CD4-positive, alpha-beta T cell (primary cell): Measurements from ENCODE around the gene ABTB1. TPM values are rescaled to one million over a fixed set of nuclear protein-coding genes. Genes with fewer than 3 reads are reported as not detected.

Source experiments
- ATAC-seq: fragments of 200-7000 bp; cut with Tn5 transposase; one replicate; pipeline ENCODE4 v1.10.0; 2022; ENCODE audit warnings: mild to moderate bottlenecking; ENCODE audit not compliant: poor library complexity
- CTCF ChIA-PET: fragments of 350-600 bp; sonication (Branson Sonifier 250); formaldehyde crosslinking; loops from one replicate; lab custom pipeline; 2021; ENCODE audit warnings: antibody characterized with exemption, inconsistent platforms; lab: Charles Lee
- POLR2A ChIA-PET: fragments of 350-600 bp; sonication (Branson Sonifier 250); formaldehyde crosslinking; loops from one replicate; lab custom pipeline; 2021; ENCODE audit warnings: antibody characterized with exemption, inconsistent platforms; lab: Charles Lee
- DNase-seq, 14 experiments: peaks; one replicate each; pipeline ENCODE4 v3.0.0-alpha.2; 2013 to 2020; ENCODE audit warnings: mixed read lengths in 2 of 14
- H3K27ac ChIP-seq, 2 donors: one replicate each; pipeline versions ENCODE4 v1.5.1 to v1.7.0; 2013; ENCODE audit warnings: low read length in 2 of 2, low read depth in 1 of 2, mild to moderate bottlenecking in 1 of 2
- H3K27me3 ChIP-seq, 2 experiments: 1 replicate in 1 of 2; 2 replicates in 1 of 2; pipeline versions ENCODE4 v1.6.1 to v1.7.0; 2013; ENCODE audit warnings: low read length in 2 of 2, control low read depth in 1 of 2, mild to moderate bottlenecking in 1 of 2, moderate library complexity in 1 of 2; ENCODE audit not compliant: insufficient read depth in 2 of 2, control insufficient read depth in 1 of 2
- H3K36me3 ChIP-seq: one replicate; pipeline ENCODE4 v1.6.1; 2013; ENCODE audit warnings: low read length, control low read depth; ENCODE audit not compliant: insufficient read depth
- H3K4me1 ChIP-seq: one replicate; pipeline ENCODE4 v1.6.1; 2013; ENCODE audit warnings: low read length, control low read depth; ENCODE audit not compliant: insufficient read depth
- H3K4me3 ChIP-seq: one replicate; pipeline ENCODE4 v1.5.1; 2013; ENCODE audit warnings: mild to moderate bottlenecking, low read length, moderate library complexity
- H3K9me3 ChIP-seq, 2 experiments: 1 replicate in 1 of 2; 2 replicates in 1 of 2; pipeline versions ENCODE4 v1.6.1 to v1.7.0; 2013; ENCODE audit warnings: low read length in 2 of 2, mild to moderate bottlenecking in 2 of 2, control low read depth in 1 of 2, moderate library complexity in 1 of 2; ENCODE audit not compliant: control insufficient read depth in 1 of 2, insufficient read depth in 1 of 2
- H3K27ac Mint-ChIP-seq: one replicate; pipeline ENCODE4 v1.8.0; 2020; ENCODE audit warnings: mixed read lengths
- H3K27me3 Mint-ChIP-seq: one replicate; pipeline ENCODE4 v1.8.0; 2021; ENCODE audit warnings: mixed read lengths
- H3K36me3 Mint-ChIP-seq: one replicate; pipeline ENCODE4 v1.8.0; 2021; ENCODE audit warnings: low read depth, mixed read lengths
- H3K4me1 Mint-ChIP-seq: one replicate; pipeline ENCODE4 v1.8.0; 2021; ENCODE audit warnings: low read depth, mixed read lengths
- H3K4me3 Mint-ChIP-seq: one replicate; pipeline ENCODE4 v1.8.0; 2020; ENCODE audit warnings: mild to moderate bottlenecking, mixed read lengths
- H3K9me3 Mint-ChIP-seq: one replicate; pipeline ENCODE4 v1.8.0; 2020; ENCODE audit warnings: mixed read lengths
- intact Hi-C, 2 experiments: fragments of 100-400 bp; cut with DNase I in 1 of 2; cut with micrococcal nuclease in 1 of 2; formaldehyde crosslinking; loops; one replicate each; pipeline versions ENCODE4 v1.15.1 to v1.9.0; 2023 to 2025; cut with DNase I, micrococcal nuclease
- total RNA-seq, 174 experiments: library from RNA in 2 of 174; stranded (reverse) in 2 of 174; gene quantifications; one replicate each; pipeline ENCODE4 v1.2.3 and lab custom pipeline; 2021 to 2026
- TF ChIP-seq, protein P1 (sequence below): fragments of 200-600 bp; IDR thresholded peaks from one replicate; pipeline ENCODE4 v1.8.0; 2022; ENCODE audit warnings: antibody characterized with exemption, mild to moderate bottlenecking

Gene ABTB1
- total RNA-seq, 2 experiments from 2014 or later: 116 to 118 TPM

DNA sequence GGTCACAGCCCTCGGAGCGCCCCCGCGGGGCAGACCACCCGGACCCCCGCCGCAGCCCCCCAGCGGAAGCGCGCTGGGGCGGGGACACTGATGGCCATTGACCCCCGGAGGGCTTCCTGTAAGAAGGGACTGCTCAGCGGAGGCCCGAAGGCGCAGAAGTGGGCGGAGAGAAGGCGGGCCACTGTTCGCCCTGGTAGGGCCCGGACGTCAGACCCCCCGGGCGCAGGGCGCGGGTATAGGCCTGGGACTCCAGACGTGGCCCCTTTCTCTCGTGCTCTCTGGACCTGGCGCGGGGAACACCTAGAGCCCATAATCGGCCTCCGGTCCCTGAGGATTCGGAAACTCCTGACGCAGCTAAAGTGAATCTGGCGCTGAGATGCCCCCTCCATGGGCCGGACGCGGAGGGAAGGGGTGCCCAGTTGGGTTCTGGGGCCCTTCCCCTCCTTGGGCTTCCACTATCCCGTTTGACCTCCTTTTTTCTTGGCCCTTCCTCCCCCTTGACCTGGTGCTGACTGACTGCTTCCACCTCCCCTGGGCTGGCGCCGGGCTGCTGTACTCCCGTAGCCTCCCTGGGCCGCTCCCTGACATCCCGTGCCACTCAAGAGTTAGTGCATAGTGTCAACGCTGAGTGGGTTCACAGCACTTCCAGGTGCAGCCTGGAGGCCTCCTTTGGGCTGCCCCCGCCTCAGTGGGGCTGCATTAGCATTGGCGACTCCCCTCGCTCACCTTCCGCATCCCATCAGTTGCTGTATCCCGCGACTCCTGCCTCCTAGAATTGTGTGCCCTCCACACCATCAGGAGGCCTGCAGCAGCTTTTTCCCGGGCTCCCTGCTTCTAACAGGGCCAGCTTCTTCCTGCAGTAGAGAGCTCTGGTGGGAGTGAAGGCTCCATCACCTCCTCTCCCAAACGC lies 694 bp downstream of the ABTB1 start:
- Mint-ChIP-seq H3K27ac (peak overlapping the region; percentile 98), H3K4me1 (peaks cover 41% of the 10 kb centered on the region), H3K36me3 (peaks cover 33% of the 10 kb centered on the region), H3K4me3 (peak overlapping the region; percentile 94), H3K27me3 (no peaks in the 10 kb centered on the region), H3K9me3 (no peaks in the 10 kb centered on the region)
- CTCF ChIA-PET: no interaction called here
- POLR2A ChIA-PET: interaction anchor here (0.8 to 3.2 kb wide), 10 partner anchors 8 to 1589 kb away, joined by 3 to 23 read pairs (median 5); partner anchors contain the start of genes MCM2, SLC41A3 and TPRA1
- no peaks in the 10 kb centered on the region for H3K27me3 ChIP-seq
- DNase-seq (peak in 11 of 14 experiments; percentile 38 to 76 (median 53)), ATAC-seq (peak; percentile 50)
- H3K4me3 ChIP-seq: peak overlapping the region; percentile 73
- peaks cover 35% of the 10 kb centered on the region for H3K4me1 ChIP-seq
- intact Hi-C loops: loop anchor here (2.0 to 10.0 kb wide), 16 partner anchors 45 to 1756 kb away; partner anchors contain the start of genes TPRA1 (in 2 of the 2), EEFSEC (in 1 of the 2), KLF15 (in 1 of the 2) and MCM2 (in 1 of the 2)
- no peaks in the 10 kb centered on the region for H3K9me3 ChIP-seq
- H3K36me3 ChIP-seq: peaks cover 24% of the 10 kb centered on the region
- TF ChIP-seq, protein P1, sequence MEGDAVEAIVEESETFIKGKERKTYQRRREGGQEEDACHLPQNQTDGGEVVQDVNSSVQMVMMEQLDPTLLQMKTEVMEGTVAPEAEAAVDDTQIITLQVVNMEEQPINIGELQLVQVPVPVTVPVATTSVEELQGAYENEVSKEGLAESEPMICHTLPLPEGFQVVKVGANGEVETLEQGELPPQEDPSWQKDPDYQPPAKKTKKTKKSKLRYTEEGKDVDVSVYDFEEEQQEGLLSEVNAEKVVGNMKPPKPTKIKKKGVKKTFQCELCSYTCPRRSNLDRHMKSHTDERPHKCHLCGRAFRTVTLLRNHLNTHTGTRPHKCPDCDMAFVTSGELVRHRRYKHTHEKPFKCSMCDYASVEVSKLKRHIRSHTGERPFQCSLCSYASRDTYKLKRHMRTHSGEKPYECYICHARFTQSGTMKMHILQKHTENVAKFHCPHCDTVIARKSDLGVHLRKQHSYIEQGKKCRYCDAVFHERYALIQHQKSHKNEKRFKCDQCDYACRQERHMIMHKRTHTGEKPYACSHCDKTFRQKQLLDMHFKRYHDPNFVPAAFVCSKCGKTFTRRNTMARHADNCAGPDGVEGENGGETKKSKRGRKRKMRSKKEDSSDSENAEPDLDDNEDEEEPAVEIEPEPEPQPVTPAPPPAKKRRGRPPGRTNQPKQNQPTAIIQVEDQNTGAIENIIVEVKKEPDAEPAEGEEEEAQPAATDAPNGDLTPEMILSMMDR: no peak
- peak overlapping the region; percentile 47 to 61 for H3K27ac ChIP-seq

DNA sequence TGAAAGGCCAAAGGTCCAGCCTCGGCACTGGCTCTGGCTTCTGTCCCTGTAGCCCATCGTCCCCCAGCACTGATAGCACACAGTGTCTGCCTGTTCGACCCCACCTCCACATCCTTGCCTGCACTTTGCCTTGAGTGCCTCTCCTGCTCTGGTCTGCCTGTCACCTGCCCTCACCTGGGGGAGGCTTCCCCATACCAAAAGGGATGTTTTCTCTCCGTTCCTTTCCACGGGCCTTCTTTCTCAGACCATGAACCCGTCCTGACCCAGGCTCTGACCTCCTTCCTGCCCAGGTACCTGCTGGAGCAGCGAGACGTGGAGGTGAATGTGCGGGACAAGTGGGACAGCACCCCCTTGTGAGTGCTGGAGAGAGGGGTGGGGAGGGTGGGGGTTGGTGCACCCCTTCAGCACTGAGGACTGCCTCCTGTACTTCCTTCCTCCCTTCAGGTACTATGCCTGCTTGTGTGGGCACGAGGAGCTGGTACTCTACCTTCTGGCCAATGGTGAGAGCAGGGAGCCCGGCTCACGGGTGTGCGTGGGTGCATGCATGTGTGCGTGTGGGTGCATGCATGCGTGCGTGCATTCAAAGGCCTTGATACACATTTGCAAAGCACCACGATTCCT lies 1.5 kb downstream of the ABTB1 start:
- Histone ChIP-seq H3K4me1 (peaks cover 41% of the 10 kb centered on the region), H3K4me3 (peak overlapping the region; percentile 73), H3K36me3 (peaks cover 31% of the 10 kb centered on the region), H3K27ac (peak overlapping the region in 1 of 2 donors; percentile 47), H3K9me3 (no peaks in the 10 kb centered on the region), H3K27me3 (no peaks in the 10 kb centered on the region)
- H3K4me3 Mint-ChIP-seq: peak overlapping the region; percentile 94
- TF ChIP-seq, protein P1: no peak
- DNase-seq: peak in 5 of 14 experiments; percentile 11 to 40 (median 32)
- intact Hi-C loops: loop anchor here (5.0 to 10.0 kb wide), 13 partner anchors 82 to 1757 kb away; partner anchors contain the start of genes EEFSEC (in 1 of the 2), KLF15 (in 1 of the 2), PLXNA1 (in 1 of the 2) and RAB7A (in 1 of the 2)
- peaks cover 43% of the 10 kb centered on the region for H3K4me1 Mint-ChIP-seq
- H3K27me3 Mint-ChIP-seq: no peaks in the 10 kb centered on the region
- H3K36me3 Mint-ChIP-seq: peaks cover 41% of the 10 kb centered on the region
- ChIA-PET POLR2A (interaction anchor here (1.2 to 3.2 kb wide), 2 partner anchors 10 to 23 kb away, joined by 3 to 18 read pairs; no protein-coding TSS in a partner anchor), CTCF (no interaction called here)
- H3K9me3 Mint-ChIP-seq: no peaks in the 10 kb centered on the region
- H3K27ac Mint-ChIP-seq: peak overlapping the region; percentile 98
- no peak for ATAC-seq

DNA sequence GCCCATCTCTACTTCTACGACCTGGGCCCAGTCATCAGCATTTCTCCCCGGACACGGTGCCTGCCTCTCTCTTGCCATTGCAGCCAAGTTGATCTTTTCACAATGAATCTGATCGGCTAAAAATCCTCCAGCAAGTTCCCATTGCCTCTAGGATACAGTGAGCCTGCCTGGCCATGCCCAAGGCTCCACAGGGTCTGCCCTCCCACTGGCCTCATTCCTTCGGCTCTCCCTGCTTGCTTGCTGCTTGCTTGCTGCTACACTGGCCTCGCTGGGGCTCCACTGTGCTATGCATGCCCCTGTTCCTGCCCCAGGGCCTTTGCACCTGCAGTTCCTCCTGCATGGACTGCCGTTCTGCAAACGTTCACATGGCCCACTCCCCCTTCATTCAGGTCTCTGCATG lies 2.0 kb downstream of the ABTB1 start:
- ATAC-seq (no peak), DNase-seq (peak in 2 of 14 experiments; percentile 15 to 25)
- ChIA-PET CTCF (no interaction called here), POLR2A (interaction anchor here (1.2 to 3.2 kb wide), 2 partner anchors 9 to 22 kb away, joined by 3 to 18 read pairs; no protein-coding TSS in a partner anchor)
- Mint-ChIP-seq H3K27me3 (no peaks in the 10 kb centered on the region), H3K36me3 (peaks cover 42% of the 10 kb centered on the region), H3K4me3 (peak overlapping the region; percentile 94), H3K4me1 (peaks cover 43% of the 10 kb centered on the region), H3K27ac (peak overlapping the region; percentile 98), H3K9me3 (no peaks in the 10 kb centered on the region)
- H3K4me1 ChIP-seq: peaks cover 41% of the 10 kb centered on the region
- H3K36me3 ChIP-seq: peaks cover 34% of the 10 kb centered on the region
- no peak overlapping the region for H3K27ac ChIP-seq
- H3K27me3 ChIP-seq: no peaks in the 10 kb centered on the region
- intact Hi-C loops: loop anchor here (5.0 to 10.0 kb wide), 13 partner anchors 82 to 1757 kb away; partner anchors contain the start of genes EEFSEC (in 1 of the 2), KLF15 (in 1 of the 2), PLXNA1 (in 1 of the 2) and RAB7A (in 1 of the 2)
- no peak overlapping the region for H3K4me3 ChIP-seq
- TF ChIP-seq, protein P1: no peak
- no peaks in the 10 kb centered on the region for H3K9me3 ChIP-seq
